IMR-90 (cell line): Measurements from ENCODE around the gene RUNX1. TPM values are rescaled to one million over a fixed set of nuclear protein-coding genes. Genes with fewer than 3 reads are reported as not detected.

Source experiments
- ATAC-seq: fragments of 200-7000 bp; cut with Tn5 transposase; 2 replicates; pipeline ENCODE4 v1.9.1; 2020; ENCODE audit warnings: low read depth, mild to moderate bottlenecking, moderate library complexity
- BruUV-seq: library from RNA; stranded (reverse); fragments of 400-500 nt; replicated peaks from 2 replicates; lab custom pipeline; 2021; lab: Mats Ljungman, UMichigan
- CTCF ChIA-PET: fragments of 300-600 bp; formaldehyde crosslinking; extraction: SDS; loops from one replicate; lab custom pipeline; 2021; ENCODE audit warnings: antibody characterized with exemption; lab: Yijun Ruan, JAX
- POLR2A ChIA-PET: fragments of 300-600 bp; sonication (Branson Sonifier 250); formaldehyde crosslinking; loops from one replicate; lab custom pipeline; 2022; ENCODE audit warnings: antibody characterized with exemption; ENCODE audit not compliant: unreplicated experiment; lab: Charles Lee
- DNase-seq: peaks from one replicate; pipeline ENCODE4 v3.0.0; 2013
- H2AFZ ChIP-seq: replicated peaks from 2 replicates; pipeline ENCODE3; 2013; ENCODE audit warnings: low read length, mild to moderate bottlenecking; ENCODE audit not compliant: poor library complexity
- H2AK5ac ChIP-seq: 2 replicates; pipeline ENCODE4 v1.6.1; 2013; ENCODE audit warnings: low read depth, low read length, inconsistent platforms
- H2AK9ac ChIP-seq: replicated peaks from 2 replicates; pipeline ENCODE3; 2013; ENCODE audit warnings: mild to moderate bottlenecking, low read depth, low read length, moderate library complexity; ENCODE audit not compliant: poor library complexity
- H2BK120ac ChIP-seq: 2 replicates; pipeline ENCODE4 v1.6.1; 2013; ENCODE audit warnings: low read depth, low read length, inconsistent platforms
- H2BK15ac ChIP-seq: 3 replicates; pipeline ENCODE4 v1.6.1; 2013; ENCODE audit warnings: low read depth, low read length, inconsistent platforms
- H2BK20ac ChIP-seq: 2 replicates; pipeline ENCODE4 v1.6.1; 2013; ENCODE audit warnings: low read depth, mild to moderate bottlenecking, inconsistent platforms, low read length, moderate library complexity
- H2BK5ac ChIP-seq: 2 replicates; pipeline ENCODE4 v1.6.1; 2013; ENCODE audit warnings: mild to moderate bottlenecking, low read depth, low read length, inconsistent platforms; ENCODE audit not compliant: poor library complexity, severe bottlenecking
- H3K14ac ChIP-seq: replicated peaks from 2 replicates; pipeline ENCODE4 v1.6.1; 2013; ENCODE audit warnings: low read depth, low read length, inconsistent platforms
- H3K18ac ChIP-seq: 2 replicates; pipeline ENCODE4 v1.6.1; 2013; ENCODE audit warnings: low read depth, low read length, control low read depth
- H3K23ac ChIP-seq: 2 replicates; pipeline ENCODE4 v1.6.1; 2013; ENCODE audit warnings: low read depth, low read length, inconsistent platforms
- H3K27ac ChIP-seq: 2 replicates; pipeline ENCODE4 v1.5.1; 2013; ENCODE audit warnings: mild to moderate bottlenecking, control low read depth, low read length; ENCODE audit not compliant: insufficient read depth
- H3K27me3 ChIP-seq: 2 replicates; pipeline ENCODE4 v1.6.1; 2013; ENCODE audit warnings: low read length; ENCODE audit not compliant: control insufficient read depth, insufficient read depth
- H3K36me3 ChIP-seq: 2 replicates; pipeline ENCODE4 v1.6.1; 2013; ENCODE audit warnings: low read length, mixed read lengths; ENCODE audit not compliant: control insufficient read depth, insufficient read depth
- H3K4ac ChIP-seq: 2 replicates; pipeline ENCODE4 v1.6.1; 2013; ENCODE audit warnings: low read depth, low read length, inconsistent platforms
- H3K4me1 ChIP-seq: 2 replicates; pipeline ENCODE4 v1.6.1; 2013; ENCODE audit warnings: low read length, mixed read lengths; ENCODE audit not compliant: control insufficient read depth, insufficient read depth
- H3K4me2 ChIP-seq: 2 replicates; pipeline ENCODE4 v1.6.1; 2013; ENCODE audit warnings: low read depth, mild to moderate bottlenecking, control low read depth, low read length, moderate library complexity
- H3K4me3 ChIP-seq: 2 replicates; pipeline ENCODE4 v1.5.1; 2013; ENCODE audit warnings: low read depth, mild to moderate bottlenecking, control low read depth, low read length, moderate library complexity; ENCODE audit not compliant: insufficient read depth
- H3K56ac ChIP-seq: 2 replicates; pipeline ENCODE4 v1.6.1; 2013; ENCODE audit warnings: low read length, inconsistent platforms; ENCODE audit not compliant: insufficient read depth; ENCODE audit errors: extremely low read depth
- H3K79me1 ChIP-seq, 2 experiments: 2 replicates each; pipeline ENCODE4 v1.6.1; 2013; ENCODE audit warnings: low read length in 2 of 2, inconsistent platforms in 1 of 2, low read depth in 1 of 2
- H3K9ac ChIP-seq: 2 replicates; pipeline ENCODE4 v1.6.1; 2013; ENCODE audit warnings: low read depth, low read length, control low read depth
- H3K9me1 ChIP-seq: 2 replicates; pipeline ENCODE4 v1.6.1; 2013; ENCODE audit warnings: low read length, inconsistent platforms; ENCODE audit not compliant: insufficient read depth
- H3K9me3 ChIP-seq: 2 replicates; pipeline ENCODE4 v1.6.1; 2013; ENCODE audit warnings: low read length; ENCODE audit not compliant: control insufficient read depth, insufficient read depth
- H4K20me1 ChIP-seq: 2 replicates; pipeline ENCODE4 v1.6.1; 2013; ENCODE audit warnings: low read length, inconsistent platforms; ENCODE audit not compliant: insufficient read depth
- H4K5ac ChIP-seq: 2 replicates; pipeline ENCODE4 v1.6.1; 2013; ENCODE audit warnings: mild to moderate bottlenecking, low read depth, low read length, control low read depth
- H4K8ac ChIP-seq, 2 experiments: 2 replicates each; pipeline ENCODE4 v1.6.1; 2013; ENCODE audit warnings: low read depth in 2 of 2, low read length in 2 of 2, control low read depth in 1 of 2, inconsistent platforms in 1 of 2
- H4K91ac ChIP-seq: 2 replicates; pipeline ENCODE4 v1.6.1; 2013; ENCODE audit warnings: low read depth, low read length, inconsistent platforms; ENCODE audit not compliant: insufficient read depth
- CHD1 ChIP-seq: IDR thresholded peaks from 2 replicates; pipeline ENCODE4 v1.6.1; 2012; ENCODE audit warnings: low read depth, low read length, improper control_type of control experiment
- CTCF ChIP-seq: conservative IDR thresholded peaks from 2 replicates; pipeline ENCODE4 v1.5.1; 2012; ENCODE audit warnings: mild to moderate bottlenecking, low read depth, low read length, improper control_type of control experiment
- MXI1 ChIP-seq: IDR thresholded peaks from 2 replicates; pipeline ENCODE4 v1.6.1; 2012; ENCODE audit warnings: low read depth, mild to moderate bottlenecking, low read length, moderate library complexity, borderline replicate concordance
- NFE2L2 ChIP-seq: fragments of 150-350 bp; IDR thresholded peaks from 2 replicates; pipeline ENCODE4 v1.6.1; 2016; ENCODE audit warnings: low read depth, mild to moderate bottlenecking, low read length
- POLR2A ChIP-seq: IDR thresholded peaks from 2 replicates; pipeline ENCODE4 v1.6.1; 2012; ENCODE audit warnings: mild to moderate bottlenecking, low read depth, low read length
- RAD21 ChIP-seq: IDR thresholded peaks from 2 replicates; pipeline ENCODE4 v1.6.1; 2012; ENCODE audit warnings: low read length, improper control_type of control experiment
- RCOR1 ChIP-seq: IDR thresholded peaks from 2 replicates; pipeline ENCODE4 v1.6.1; 2012; ENCODE audit warnings: mild to moderate bottlenecking, low read length, improper control_type of control experiment; ENCODE audit not compliant: insufficient replicate concordance
- whole genome bisulfite sequencing, 2 experiments: methylation state at CpG; one replicate each; pipeline versions ENCODE4 v1.1.5 to v1.1.7; 2013; ENCODE audit warnings: missing lambda C conversion rate in 2 of 2; ENCODE audit not compliant: insufficient read length in 1 of 2; ENCODE audit errors: extremely low coverage in 2 of 2; 5-methylcytosine and 5-hydroxymethylcytosine counted together
- dilution Hi-C: fragments of 300-500 bp; cut with HindIII; formaldehyde crosslinking; loops from one replicate; pipeline ENCODE4 v1.14.3; 2018; ENCODE audit warnings: low sequenced_read_pairs; ENCODE audit not compliant: unreplicated experiment
- in situ Hi-C: fragments of 300-500 bp; cut with MboI; formaldehyde crosslinking; loops from 3 replicates; pipeline ENCODE4 v1.14.3; 2019; ENCODE audit warnings: low sequenced_read_pairs, inconsistent platforms, mixed read lengths
- intact Hi-C: fragments of 100-400 bp; cut with micrococcal nuclease; formaldehyde crosslinking; loops from 2 replicates; pipeline ENCODE4 v1.10.0; 2022
- polyA plus RNA-seq, 3 experiments: library from polyadenylated mRNA; depleted of rRNA; stranded (reverse); fragments of >200 nt; gene quantifications; 2 replicates each; pipeline ENCODE4 v1.2.3, GENCODE V29; 2012; ENCODE audit warnings: low replicate concordance in 1 of 3
- total RNA-seq: library from RNA; depleted of rRNA; stranded (reverse); fragments of >200 nt; gene quantifications from 2 replicates; pipeline ENCODE4 v1.2.3, GENCODE V29; 2012

The RUNX1 gene
- total and polyA plus RNA-seq, 2 of the 4 experiments (the other 2 are of a cell fraction) = 34.5 to 56.5 TPM

GRCh38 chr21:35050348-35051286 lies 1.5 kb upstream of the RUNX1 start:
- H2BK15ac ChIP-seq = peak overlapping the region; percentile 79; the same call in 2 of the 3 replicates
- H3K79me1 ChIP-seq = peaks cover 0 to 31% of the 10 kb centered on the region in 2 experiments; a peak in 2 of 4 replicates
- dilution Hi-C loops = no loop called here
- H4K8ac ChIP-seq = peak overlapping the region; percentile 48 to 87
- H3K4me3 ChIP-seq = no peak overlapping the region
- BruUV-seq = no TSS peak
- peak overlapping the region; percentile 42 for H3K27ac ChIP-seq
- H3K56ac ChIP-seq = peak overlapping the region; percentile 57; the same call in 1 of the 2 replicates
- H2BK5ac ChIP-seq = peak overlapping the region; percentile 40
- H3K4me1 ChIP-seq = peaks cover 31% of the 10 kb centered on the region
- DNase-seq (peak; percentile 70), ATAC-seq (no peak; the same call in 1 of the 2 replicates)
- H2AK5ac ChIP-seq = peak overlapping the region; percentile 92
- H2BK120ac ChIP-seq = peak overlapping the region; percentile 94
- no peaks in the 10 kb centered on the region for H3K27me3 ChIP-seq
- no peaks in the 10 kb centered on the region for H4K20me1 ChIP-seq
- WGBS, 2 experiments = 70% methylated on average over 4 of the region's 15 CpGs; no CpG with 5 or more reads in 1 of the 2 experiments
- H3K14ac ChIP-seq = peak overlapping the region; percentile 74
- peak overlapping the region; percentile 93 for H2BK20ac ChIP-seq
- TF ChIP-seq RCOR1 = no peak
- 0 out of 2 replicates have a peak, but pooled peaks have one; percentile 24 for TF ChIP-seq NFE2L2
- no peak for TF ChIP-seq CHD1
- TF ChIP-seq CTCF = no peak
- TF ChIP-seq POLR2A = no peak
- TF ChIP-seq MXI1 = no peak
- TF ChIP-seq RAD21 = no peak
- no peak overlapping the region; the same call in 1 of the 2 replicates for H3K4me2 ChIP-seq
- peak overlapping the region; percentile 23 for H2AK9ac ChIP-seq
- peak overlapping the region; percentile 75 for H3K23ac ChIP-seq
- peaks cover 18% of the 10 kb centered on the region for H3K9me1 ChIP-seq
- intact Hi-C loops = loop anchor here (1.0 to 10.0 kb wide), 4 partner anchors 153 to 978 kb away; no protein-coding TSS in a partner anchor
- H3K9ac ChIP-seq = no peak overlapping the region; the same call in 1 of the 2 replicates
- in situ Hi-C loops = no loop called here
- H2AFZ ChIP-seq = peak overlapping the region; percentile 82
- POLR2A ChIA-PET = no interaction called here
- H3K36me3 ChIP-seq = no peaks in the 10 kb centered on the region
- H3K18ac ChIP-seq = peak overlapping the region; percentile 56; the same call in 1 of the 2 replicates
- H3K9me3 ChIP-seq = no peaks in the 10 kb centered on the region
- peak overlapping the region; percentile 91 for H3K4ac ChIP-seq
- H4K91ac ChIP-seq = peak overlapping the region; percentile 86
- CTCF ChIA-PET = interaction anchor here (0.7 to 1.8 kb wide), 7 partner anchors 50 to 360 kb away, joined by 3 to 7 read pairs (median 3); no protein-coding TSS in a partner anchor
- H4K5ac ChIP-seq = peak overlapping the region; percentile 23; the same call in 1 of the 2 replicates
